GM12875 (cell line): Measurements from ENCODE around the gene GLB1L.

ENCODE experiments used
- H3K4me3 ChIP-seq: one replicate; pipeline ENCODE4 v1.5.1; 2011; ENCODE audit warnings: low read depth, low read length, control low read depth
- TF ChIP-seq, protein P1 (sequence below): IDR thresholded peaks from 2 replicates; pipeline ENCODE4 v1.5.1; 2011; ENCODE audit warnings: low read depth, mild to moderate bottlenecking, control low read depth, inconsistent platforms, low read length, moderate library complexity, borderline replicate concordance; ENCODE audit not compliant: insufficient read depth

Gene GLB1L

GRCh38 chr2:219252084-219252483, 6.8 kb upstream of the GLB1L start:
- H3K4me3 ChIP-seq, result peak overlapping the region; percentile 73
- TF ChIP-seq, protein P1, sequence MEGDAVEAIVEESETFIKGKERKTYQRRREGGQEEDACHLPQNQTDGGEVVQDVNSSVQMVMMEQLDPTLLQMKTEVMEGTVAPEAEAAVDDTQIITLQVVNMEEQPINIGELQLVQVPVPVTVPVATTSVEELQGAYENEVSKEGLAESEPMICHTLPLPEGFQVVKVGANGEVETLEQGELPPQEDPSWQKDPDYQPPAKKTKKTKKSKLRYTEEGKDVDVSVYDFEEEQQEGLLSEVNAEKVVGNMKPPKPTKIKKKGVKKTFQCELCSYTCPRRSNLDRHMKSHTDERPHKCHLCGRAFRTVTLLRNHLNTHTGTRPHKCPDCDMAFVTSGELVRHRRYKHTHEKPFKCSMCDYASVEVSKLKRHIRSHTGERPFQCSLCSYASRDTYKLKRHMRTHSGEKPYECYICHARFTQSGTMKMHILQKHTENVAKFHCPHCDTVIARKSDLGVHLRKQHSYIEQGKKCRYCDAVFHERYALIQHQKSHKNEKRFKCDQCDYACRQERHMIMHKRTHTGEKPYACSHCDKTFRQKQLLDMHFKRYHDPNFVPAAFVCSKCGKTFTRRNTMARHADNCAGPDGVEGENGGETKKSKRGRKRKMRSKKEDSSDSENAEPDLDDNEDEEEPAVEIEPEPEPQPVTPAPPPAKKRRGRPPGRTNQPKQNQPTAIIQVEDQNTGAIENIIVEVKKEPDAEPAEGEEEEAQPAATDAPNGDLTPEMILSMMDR, result no peak

DNA sequence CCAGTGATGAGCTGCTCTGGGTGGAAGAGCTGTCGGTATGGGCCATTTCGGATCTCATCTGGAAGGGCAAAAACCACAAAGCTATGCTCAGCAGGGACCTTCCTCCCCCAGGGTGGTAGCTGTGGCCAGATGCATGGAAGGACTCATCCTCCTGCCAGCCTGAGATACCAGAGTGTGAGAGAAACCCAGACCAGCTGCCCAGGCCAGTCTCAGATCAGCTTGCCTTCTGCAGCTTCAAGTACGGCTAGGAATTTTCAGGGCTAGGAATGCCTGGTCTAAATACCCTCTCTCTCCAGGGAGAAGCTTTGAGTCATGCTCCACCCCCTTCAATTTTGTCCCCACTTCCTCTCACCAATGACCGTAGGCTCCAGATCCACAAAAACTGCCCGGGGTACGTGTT, 6.4 kb upstream of the GLB1L start:
- TF ChIP-seq, protein P1, result no peak
- H3K4me3 ChIP-seq, result no peak overlapping the region

GRCh38 chr2:219250049-219250781, 5.0 kb upstream of the GLB1L start:
- TF ChIP-seq, protein P1, result no peak
- no peak overlapping the region for H3K4me3 ChIP-seq

GRCh38 chr2:219249203-219249980, 4.1 kb upstream of the GLB1L start:
- no peak overlapping the region for H3K4me3 ChIP-seq
- TF ChIP-seq, protein P1, result no peak

- TF ChIP-seq, protein P1, result no peak
- H3K4me3 ChIP-seq, result no peak overlapping the region
These were observed 3.6 kb upstream of the GLB1L start for GRCh38 chr2:219248845-219249202.

DNA sequence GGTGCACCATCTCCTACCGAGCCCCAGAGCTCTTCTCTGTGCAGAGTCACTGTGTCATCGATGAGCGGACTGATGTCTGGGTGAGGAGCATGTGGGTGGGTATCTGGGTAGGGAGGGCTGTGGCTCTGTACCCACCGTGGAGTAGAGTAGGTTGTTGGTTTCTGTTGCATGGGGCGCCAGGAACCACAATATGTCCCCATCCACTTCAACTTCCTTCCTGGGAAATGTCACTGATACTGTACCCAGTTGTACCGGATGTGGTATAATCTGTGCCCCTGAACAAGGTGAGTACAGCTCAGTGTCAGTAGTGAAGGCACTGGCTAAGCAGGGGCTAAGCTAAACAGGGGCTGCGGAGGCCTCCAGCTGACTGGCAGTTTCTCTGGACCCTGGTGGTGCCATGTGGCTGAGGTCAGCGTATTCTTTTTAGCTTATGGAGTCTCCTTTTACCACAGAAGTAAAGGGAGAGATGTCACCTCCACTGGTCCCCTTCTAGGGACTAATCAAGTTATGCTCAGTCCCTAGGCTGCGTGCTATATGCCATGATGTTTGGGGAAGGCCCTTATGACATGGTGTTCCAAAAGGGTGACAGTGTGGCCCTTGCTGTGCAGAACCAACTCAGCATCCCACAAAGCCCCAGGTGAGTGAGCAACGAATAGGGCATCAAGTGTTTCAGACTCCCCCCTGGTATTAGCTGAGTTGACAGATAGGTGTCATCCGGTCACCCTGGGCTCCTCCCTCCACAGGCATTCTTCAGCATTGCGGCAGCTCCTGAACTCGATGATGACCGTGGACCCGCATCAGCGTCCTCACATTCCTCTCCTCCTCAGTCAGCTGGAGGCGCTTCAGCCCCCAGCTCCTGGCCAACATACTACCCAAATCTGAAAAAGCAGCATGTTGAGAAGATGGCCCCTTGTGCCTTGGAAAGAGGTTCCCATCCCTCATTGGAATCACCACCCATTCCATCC, 2.7 kb upstream of the GLB1L start:
- H3K4me3 ChIP-seq, result no peak overlapping the region
- TF ChIP-seq, protein P1, result no peak
